ENCODE data around the gene BACH2. TPM values are rescaled to one million over a fixed set of nuclear protein-coding genes. Genes with fewer than 3 reads are reported as not detected.
"Not testable (repeated sequence)": the region's sequence is repeated elsewhere in the genome, so short reads cannot be mapped to it uniquely, and the experiment has no call there.

BACH2 gene
- 1 to 10 TPM; 4.1 to 7.4 (median 5.1) TPM for polyA plus RNA-seq (ENCODE audit: insufficient read length in 10 of 10)
- long read RNA-seq, donor 1, result 0 reads
- long read RNA-seq, donor 2, result 0 reads
- long read RNA-seq, donor 3, result 0 reads
- long read RNA-seq, donor 4, result 0 reads
- long read RNA-seq, donor 5, result 0 reads
- long read RNA-seq, donor 6, result 0 reads
- long read RNA-seq, donor 7, result 0 reads
- long read RNA-seq, donor 8, result 0 reads
- long read RNA-seq, donor 9, result 0 reads

DNA sequence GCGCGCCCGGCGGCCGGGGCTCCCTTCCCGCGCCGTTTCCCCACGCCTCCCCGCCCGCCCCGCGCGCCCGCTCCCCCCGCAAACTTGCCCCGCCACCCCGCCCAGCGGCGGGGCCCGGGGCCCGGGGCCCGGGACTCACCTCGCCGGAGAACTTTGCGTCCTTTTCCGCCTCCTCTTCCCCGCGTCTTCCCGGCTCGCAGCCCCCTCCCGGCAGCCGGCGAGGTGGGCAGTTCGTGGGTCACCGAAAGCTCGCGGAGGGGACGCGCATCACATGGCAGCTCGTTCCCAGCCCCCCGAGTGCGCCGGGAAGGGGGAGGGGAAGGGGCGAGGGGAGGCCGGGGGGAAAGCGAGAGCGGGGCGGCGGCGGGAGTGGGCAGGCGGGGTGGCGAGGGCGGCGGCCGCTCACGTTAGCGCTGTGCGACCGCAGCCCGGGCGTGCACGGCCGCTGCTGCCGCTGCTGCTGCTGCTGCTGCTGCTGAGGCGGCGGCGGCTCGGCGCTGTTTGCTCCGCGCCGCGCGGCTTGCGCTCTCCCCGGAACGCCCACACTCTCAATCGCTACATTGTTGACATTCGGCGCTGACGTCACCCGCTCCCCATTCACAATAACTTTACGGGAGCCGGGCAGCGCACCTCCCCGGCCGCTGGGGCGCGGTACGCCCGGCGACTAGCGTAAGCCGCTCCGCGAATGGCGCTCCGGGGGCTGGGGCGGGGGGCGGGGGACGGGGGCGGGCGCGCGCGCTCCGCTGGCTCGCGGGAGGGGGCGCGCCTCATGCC, at the start of gene BACH2:
TSS of gene BACH2 (minus strand) at position 503 of the 774 bp plus-strand sequence. CDS start 287,999 bp downstream, outside the sequence.
- peak; percentile 89 to 96 (median 94) for DNase-seq

DNA sequence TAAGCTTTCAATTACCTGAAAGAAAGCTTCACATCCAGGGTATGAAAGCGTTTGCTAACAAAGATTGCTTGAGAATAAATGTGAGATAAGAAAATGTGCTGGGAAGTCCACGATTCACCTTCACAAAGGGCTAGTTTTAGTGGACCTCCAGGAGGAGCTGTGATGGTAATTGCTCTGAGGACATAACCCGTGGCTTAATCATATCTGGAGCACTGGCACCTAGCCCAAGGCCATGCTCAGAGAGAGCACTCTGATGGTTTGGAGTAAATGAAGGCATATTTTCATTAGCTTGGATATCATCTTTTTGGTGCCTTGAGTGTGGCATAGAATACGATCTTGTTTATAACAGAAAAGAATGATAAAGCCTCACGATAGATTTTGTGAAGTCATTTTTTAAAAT, 46.9 kb upstream of the BACH2 start:
- no peak for DNase-seq

DNA sequence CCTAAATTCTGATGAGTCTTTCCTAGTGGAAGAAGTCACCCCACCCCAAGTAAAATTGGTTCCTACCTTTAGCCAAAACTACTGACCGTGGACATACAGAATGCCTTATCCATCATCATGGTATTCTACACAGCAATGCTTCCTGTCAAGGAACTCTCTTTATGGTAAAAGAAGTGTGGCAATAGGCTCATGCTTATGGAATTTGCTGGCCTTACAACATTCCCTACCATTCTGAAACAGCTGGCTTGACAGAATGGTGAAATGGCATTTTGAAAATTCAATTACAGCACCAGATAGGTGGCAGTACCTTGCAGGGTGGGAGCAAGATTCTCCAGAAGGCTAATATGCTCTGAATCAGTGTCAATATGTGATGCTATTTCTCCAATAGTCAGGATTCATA, 41.8 kb upstream of the BACH2 start:
- DNase-seq, result no peak

DNA sequence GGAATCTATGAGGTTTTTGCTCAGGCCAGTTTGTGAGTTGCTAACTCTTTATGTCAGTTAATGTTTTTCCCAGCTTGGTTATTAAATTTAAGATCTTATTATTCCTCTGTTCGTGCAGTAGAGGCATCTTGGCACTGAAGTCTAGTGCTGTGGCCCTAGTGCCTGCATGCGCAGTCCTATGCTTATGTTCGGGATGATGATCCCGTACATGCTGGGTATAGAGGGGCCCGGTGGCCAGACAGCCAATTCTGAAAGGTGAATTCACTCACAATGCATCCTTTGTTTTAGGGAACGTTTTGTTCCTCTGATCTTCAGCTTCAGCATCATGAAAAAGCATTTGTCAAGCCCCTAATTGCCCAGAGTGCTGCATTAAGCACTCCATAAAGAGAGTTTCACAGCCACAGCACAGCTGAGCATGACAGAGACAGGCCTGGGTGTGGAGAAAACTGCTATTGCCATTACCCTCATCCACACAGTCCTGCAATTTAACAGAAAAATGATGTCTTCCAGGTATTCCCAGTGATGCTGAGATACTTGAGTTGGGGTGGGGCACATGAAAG, 39.8 kb upstream of the BACH2 start:
- DNase-seq, result no peak

DNA sequence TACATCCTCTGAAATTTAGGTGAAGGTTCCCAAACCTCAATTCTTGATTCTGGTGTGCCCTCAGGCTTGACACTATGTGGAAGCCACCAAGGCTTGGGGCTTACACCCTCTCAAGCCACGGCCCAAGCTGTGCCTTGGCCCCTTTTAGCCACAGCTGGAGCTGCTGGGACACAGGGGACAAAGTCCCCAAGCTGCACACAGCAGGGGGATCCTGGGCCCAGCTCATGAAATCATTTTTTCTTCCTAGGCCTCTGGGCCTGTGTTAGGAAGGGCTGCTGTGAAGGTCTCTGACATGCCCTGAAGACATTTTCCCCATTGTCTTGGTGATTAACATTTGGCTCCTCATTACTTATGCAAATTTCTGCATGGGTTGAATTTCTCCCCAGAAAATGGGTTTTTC, 37.3 kb upstream of the BACH2 start:
- no peak for DNase-seq

DNA sequence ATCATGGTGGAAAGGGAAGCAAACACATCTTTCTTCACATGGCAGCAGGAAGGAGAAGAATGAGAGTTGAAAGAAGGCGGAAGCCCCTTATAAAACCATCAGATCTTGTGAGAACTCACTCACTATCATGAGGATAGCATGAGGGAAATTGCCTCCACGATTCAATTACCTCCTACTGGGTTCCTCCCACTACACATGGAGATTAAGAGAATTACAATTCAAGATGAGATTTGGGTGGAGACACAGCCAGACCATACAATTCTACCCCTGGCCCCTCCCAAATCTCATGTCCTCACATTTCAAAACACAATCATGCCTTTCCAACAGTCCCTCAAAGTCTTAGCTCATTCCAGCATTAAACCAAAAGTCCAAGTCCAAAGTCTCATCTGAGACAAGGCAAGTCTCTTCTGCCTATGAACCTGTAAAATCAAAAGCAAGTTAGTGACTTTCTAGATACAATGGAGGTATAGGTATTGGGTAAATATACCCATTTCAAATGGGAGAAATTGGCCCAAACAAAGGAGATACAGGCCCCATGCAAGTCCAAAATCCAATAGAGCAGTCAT, 36.4 kb upstream of the BACH2 start:
- not testable (repeated sequence) for DNase-seq

DNA sequence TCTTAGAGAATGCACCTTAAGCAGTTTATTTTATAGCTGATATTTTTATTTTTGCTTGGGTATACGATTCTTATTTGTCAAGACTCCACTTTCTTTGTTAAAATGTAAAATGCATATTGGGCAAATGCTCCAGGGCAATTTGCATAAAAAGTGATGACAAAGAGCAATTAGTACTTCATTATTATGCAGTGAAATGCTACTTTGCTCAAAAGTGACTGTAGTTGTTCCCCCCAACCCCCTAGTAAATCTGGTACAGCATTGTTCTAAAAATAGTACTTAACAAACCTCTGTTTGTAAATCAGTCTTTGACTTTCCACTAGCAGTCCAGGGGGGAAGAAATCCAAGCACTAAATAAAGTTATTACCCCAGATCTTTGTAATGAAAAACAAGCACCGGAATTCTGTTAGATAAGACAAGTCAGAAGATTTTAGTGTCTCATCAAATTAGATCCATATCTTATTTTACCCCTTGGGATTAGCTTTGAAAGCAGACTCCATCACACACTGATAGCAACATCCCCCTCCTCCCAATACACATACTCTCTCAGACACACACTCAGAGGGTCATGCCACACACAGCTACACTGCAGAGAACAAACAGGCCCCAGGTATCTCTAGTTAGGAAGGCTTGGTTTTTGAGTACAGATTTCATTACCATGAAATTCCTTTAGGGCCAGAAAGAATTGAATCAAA, 32.9 kb upstream of the BACH2 start:
- DNase-seq, result no peak

DNA sequence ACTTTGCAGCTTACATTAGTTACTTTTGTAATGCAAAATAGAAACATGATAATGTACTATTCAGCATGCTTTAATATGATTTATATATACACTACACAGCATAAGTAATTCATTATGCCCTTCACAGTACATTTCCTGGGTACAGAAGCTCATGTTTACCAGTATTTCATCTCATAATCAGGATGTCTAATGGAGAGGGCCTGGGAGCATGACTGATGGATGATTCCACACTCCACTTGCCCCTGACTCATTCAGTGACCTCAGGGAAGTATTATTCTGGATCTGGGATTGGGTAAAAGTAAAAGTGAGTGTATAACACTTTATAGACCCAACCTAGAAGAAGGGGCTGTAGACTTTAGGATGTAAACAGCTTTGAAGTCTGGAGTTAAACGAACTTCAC, 31.4 kb upstream of the BACH2 start:
- peak in 1 of 3 donors; percentile 18 for DNase-seq

DNA sequence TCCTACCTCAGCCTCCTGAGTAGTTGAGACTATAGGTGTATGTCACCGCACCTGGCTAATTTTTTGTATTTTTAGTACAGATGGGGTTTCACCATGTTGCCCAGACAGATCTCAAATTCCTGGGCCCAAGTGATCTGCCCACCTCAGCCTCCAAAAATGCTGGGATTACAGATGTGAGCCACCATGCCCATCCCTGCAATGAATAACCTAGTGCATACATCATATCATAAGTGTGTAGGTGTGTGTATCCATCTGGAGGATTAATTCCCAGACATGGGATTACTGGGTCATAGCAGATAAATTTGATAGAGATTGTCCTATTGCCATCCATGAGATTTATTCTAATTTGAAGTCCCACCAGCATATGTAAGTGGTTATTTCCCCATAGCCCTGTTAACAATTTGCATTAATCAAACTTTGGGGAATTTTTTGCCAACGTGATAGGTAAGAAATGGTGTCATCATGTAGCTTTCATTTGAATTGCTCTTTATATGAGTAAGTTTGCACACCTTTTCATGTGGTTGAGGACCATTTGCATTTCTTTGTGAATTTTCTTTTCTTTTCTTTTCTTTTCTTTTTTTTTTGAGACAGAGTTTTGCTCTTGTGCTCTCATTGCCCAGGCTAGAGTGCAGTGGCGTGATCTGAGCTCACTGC, 29.9 kb upstream of the BACH2 start:
- no peak for DNase-seq

DNA sequence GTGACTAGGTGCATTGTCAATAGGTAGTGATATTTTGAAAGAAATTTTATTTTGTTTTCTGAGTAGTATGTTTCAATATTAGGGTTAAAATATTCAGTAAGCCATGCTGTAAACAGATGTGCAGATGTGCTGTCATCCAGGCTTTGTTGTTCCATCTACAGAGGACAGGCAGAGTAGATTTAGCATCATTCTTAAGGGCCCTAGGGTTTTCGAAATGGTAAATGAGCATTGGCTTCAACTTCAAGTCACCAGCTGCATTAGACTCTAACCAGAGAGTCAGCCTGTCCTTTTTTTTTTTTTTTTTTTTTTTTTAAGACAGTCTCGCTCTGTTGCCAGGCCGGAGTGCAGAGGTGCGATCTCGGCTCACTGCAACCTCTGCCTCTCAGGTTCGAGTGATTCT, 27.1 kb upstream of the BACH2 start:
- peak in 2 of 3 donors; percentile 21 to 47 for DNase-seq

DNA sequence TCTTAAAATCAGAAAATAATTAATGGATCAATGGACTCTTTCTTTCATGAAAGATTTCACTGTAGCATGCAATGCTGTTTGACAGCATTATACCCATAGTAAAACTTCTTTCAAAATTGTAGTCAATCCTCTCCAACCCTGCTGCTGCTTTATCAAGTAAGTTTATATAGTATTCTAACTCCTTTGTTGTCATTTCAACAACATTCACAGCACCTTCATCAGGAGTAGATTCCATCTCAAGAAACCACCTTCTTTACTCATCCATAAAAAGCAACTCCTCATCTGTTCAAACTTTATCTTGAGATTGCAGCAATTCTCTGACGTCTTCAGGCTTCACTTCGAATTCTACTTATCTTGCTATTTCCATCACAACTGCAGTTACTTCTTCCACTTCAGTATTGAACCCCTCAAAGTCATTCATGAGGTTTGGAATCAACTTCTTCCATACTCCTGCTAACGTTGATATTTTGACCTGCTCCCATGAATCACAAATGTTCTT, 26.4 kb upstream of the BACH2 start:
- DNase-seq, result no peak

DNA sequence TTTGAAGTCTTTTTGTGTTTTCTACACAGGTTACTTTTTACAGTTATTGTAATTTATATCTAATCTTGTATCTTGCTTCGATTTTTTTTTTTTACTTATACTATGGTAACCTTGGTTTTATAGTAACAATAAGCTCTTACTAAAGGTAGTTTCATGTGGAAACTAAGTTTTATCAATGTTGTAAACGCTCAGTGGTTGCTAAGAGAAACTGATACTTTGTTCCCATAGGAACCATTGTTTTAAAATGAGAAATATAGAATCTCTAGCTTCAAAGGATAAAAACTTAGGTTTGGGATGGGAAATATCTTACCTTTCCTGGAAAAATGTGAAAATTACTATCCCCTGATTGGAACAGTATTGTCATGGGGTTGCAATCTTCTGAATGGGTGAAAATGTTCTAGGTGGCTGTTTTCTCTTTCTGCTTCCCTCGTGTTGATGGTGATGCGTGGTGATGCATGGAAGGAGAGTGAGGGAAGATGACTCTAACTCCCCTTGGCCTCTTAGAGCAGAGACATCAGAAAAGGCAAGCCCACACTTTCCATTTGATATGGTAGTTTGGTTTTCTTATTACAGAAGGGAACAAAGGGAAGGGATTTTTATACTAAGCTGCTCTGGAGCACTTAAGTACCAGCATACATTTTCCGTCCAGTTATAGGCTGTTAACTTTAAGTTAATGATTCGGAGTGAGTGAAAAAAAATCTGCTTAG, 23.5 kb upstream of the BACH2 start:
- no peak for DNase-seq

DNA sequence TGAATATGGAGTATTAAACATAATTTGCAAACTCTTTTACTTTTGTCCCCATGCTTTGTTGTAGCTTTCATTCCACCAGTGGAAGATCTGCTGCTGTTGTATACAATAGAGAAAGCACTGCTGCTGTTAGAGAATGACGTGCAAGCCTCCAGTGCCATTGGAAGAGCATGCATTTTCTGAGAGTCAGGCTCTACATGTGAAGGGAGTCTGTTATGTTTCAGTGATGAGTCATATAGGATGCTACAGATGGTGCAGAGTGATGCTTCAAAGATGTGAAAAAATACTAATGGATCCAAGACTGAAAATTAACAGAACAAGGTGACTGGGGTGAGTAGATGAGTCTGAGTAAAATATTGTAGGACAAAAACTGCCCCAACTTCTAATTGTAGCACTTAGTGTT, 22.4 kb upstream of the BACH2 start:
- DNase-seq, result peak in 1 of 3 donors; percentile 25

DNA sequence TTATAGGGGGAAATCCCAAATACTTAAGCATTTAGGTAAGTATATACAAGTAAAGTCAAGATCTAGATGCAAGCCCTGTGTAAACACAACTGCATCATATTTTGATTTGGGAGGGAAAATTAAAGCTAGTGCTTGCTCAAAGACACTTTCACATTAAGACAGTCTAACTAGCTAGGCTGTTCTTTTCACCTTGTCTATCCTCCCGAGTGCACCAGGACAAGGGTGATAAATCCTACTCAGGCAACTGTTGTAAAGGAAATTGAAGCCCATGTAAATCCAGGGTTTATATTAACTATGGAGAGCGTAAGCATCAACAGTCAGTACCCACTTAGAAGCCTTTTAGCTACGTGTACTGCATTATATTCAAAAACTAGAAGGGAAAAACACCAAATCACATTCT, 19.3 kb upstream of the BACH2 start:
- DNase-seq, result no peak

DNA sequence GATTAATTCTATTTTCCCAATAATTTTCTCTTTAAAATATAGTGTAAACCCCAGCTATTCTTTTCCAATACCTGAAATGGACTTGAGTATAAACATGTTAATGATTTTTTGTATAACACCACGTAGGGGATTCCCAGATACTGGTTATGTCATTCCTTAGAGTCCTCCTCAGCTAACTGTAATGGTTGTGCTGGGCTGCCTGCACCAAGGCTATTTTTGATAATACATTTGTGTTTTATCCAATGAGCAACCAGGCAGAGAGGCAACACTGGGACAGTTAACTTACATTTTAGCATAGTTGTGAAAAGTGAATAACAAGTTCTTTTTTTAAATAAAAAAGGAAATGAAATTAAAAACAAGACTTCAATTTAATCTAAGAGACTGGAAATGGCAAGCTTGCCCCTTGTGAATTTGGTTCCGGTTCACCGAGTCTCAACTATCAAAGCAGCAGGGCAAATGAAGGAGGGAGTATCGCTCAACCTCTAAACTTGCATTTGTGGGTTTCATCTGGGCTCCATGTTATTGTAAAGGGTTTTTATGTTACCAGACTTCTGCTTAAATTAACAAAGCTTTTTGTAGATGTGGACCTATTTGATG, 18.8 kb upstream of the BACH2 start:
- no peak for DNase-seq

DNA sequence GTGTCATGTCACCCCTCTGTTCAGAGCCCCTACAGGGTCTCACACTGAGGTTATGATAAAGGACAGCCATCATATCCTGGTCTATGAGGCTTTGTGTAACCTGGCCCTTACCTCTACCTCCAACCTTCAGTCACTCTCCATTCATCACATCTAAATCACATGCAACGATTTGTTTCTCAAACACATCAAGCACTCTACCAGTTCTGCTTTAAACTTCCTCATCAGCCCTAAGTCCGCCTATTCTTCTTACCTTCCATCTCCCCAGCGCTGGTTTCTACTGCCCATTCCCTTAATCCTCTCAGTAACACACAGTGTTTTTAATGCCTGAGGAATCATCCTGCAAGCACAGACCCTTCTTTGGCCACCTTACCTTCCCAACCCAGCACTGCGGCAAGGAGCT, 17.9 kb upstream of the BACH2 start:
- DNase-seq, result no peak

DNA sequence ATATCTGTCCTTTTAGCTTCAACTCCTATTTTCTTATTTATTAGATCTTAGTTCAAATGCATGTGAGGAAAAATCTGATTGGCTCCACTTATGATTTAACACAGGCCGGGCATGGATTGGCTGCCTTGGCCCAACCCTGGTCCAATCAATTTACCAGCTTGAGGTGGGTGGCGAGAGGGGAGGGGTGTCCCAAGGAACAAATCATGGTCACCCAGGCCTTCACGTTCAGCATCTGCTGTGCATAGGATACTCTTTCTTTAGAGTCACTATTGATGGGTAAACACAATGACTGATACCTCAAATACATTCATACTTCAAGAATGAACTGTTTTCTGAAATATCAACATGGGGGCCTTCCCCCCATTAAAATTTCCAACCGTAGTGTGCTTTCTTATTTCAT, 14.9 kb upstream of the BACH2 start:
- no peak for DNase-seq

DNA sequence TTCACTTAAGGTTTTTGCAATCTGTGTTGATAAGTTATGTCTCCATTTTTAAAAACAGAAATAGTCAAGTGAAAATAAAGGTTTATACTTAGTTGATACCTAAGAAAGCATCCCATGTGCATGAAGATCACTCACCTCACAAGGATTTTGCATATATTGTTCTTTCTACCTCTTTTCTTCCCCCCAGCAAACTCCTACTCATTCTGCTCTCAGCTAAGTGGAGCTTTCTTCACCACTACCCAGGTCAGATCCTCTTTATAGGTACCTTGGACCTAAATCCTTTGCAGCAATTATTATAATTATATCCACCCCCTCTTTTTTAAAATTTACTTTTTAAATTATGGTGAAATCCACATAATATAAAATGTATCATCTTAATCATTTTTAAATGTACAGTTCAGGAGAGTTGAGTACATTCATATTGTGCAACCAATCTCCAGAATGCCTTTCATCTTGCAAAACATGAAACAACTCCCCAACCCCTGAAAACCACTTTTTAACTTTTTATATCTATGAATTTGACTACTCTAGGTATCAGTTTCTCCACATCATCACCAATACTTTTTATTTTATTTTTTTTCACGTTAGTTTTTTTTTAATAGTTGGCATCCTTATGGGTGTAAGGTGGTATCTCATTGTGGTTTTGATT, 9.3 kb upstream of the BACH2 start:
- DNase-seq, result no peak

DNA sequence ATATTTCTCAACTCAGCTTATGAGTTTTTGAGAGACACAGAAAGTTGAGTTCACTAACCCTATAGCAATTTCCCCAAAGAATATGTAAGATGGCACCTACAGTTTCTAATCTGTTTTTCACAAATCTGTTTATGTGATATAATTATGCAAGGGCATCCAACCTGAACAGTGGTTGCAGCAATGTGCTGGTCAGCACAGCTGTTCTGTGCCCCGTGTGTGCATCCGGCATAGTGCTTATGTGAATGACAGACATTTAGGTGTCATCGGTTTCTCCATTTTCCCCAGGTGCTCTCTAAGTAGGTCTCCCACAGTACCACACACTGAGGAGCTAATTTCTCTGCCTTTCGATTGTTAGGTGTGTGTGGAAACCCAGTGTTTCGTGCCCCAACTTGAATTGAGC, 7.7 kb upstream of the BACH2 start:
- no peak for DNase-seq

DNA sequence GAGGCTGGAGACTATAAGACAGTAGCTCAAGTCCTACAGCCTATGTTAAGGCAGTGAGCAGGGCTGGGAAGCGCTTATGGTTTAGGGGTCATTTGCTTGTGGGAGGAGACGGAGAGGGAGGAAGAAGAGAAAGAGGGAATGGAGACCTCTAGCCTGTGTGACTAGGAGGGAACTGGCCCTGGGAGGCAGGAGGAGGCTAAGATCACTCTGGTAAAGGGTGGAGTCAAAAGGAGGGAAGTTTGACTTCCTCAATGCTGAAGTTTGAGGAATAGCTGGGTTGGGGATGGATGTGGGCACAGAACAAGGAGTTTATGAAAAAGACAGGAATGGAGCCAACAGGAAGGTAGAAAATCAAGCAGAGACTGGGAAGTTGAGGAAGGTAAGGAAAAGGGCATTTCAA, 6.4 kb upstream of the BACH2 start:
- no peak for DNase-seq

Measured in muscle of back (tissue), 13 donors.